ENCODE measurements around the gene KRT13.

Gene KRT13

DNA sequence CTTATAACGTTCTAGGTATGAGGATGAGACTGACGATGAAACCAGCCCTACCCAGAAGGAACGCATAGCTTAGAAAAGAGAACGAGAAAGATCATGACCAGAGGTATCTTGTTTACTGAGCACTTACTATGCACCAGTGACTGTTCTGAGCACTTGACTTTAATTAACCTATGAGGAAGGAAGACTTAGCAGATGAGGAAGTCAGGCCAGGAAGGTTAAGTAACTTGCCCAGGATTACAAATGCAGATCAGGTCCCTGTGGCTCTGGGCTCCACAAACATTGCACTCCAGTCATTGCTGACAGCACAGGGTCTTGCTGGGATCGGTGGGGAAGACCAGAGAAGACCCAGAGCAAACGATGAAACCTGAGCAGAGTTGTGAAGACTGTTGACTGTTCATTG lies 7.1 kb downstream of the KRT13 start:
- no peak for DNase-seq

DNA sequence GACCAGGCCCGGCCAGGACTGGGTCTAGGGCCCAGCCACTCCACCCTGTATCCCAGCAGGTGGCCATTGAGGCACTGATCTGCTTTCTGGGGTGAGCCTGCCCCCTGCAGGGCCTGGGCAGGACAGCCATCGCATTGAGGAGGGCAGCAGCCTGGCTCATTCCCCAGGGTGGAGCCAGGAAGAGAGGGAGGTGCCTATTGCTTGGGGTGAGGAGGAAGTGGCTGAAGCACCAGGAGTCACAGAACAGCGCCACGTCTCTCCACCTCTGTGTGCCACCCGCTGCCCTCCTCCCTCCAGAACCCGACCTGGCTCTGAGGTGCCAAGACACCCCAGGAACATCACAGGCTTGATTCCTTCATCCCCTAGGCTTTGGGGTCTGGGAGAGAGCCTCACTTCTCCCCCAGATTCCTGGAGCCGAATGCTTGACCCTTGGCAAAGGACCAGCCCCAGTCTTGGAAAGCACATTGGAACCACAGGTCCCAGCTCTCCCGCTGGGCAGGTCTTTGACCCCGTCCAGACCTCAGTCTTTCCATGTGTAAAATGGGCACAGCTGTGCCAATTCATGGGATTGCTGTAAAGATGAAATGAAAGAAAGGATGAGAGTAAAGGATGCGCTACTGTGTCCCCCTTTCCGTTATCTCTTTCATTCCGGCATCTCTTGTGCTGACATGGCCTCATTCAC lies 8.5 kb downstream of the KRT13 start:
- DNase-seq, result peak in 8 of 56 donors; percentile 2 to 14 (median 10)

GRCh38 chr17:41494524-41494923 lies 10.9 kb downstream of the KRT13 start:
- DNase-seq, result no peak

DNA sequence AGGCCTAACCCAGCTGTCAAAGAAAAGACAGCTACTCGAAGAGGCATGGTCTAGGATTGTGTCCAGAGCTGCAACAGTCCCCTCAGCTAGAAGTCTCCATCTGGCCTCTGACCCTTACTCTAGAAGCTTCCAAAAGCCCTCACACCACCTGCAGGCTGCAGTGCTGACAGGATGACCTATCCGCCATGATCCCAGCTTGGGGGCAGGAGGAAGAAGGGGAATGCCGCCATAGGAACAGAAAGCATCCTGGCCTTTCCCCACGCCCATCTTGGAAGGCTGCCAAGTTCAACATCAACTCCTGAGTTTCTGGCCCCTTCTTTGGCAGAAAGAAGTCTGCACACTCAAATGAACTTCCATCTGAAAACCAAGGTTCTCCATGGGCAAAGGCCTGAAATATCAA lies 12.6 kb downstream of the KRT13 start:
- peak in 1 of 56 donors; percentile 7 for DNase-seq

GRCh38 chr17:41492351-41492750 lies 13.1 kb downstream of the KRT13 start:
- no peak for DNase-seq

GRCh38 chr17:41491476-41491875 lies 13.9 kb downstream of the KRT13 start:
- no peak for DNase-seq

GRCh38 chr17:41490000-41490990 lies 15.1 kb downstream of the KRT13 start:
- DNase-seq, result no peak

- DNase-seq, result no peak
These were observed 15.9 kb downstream of the KRT13 start, which contains the start of gene KRT36 for GRCh38 chr17:41489531-41489930. TSS of gene KRT36 (minus strand) at chr17:41489910. CDS start at chr17:41489864, 46 bp downstream.

GRCh38 chr17:41486809-41487530 lies 18.4 kb downstream of the KRT13 start:
- DNase-seq, result no peak

DNA sequence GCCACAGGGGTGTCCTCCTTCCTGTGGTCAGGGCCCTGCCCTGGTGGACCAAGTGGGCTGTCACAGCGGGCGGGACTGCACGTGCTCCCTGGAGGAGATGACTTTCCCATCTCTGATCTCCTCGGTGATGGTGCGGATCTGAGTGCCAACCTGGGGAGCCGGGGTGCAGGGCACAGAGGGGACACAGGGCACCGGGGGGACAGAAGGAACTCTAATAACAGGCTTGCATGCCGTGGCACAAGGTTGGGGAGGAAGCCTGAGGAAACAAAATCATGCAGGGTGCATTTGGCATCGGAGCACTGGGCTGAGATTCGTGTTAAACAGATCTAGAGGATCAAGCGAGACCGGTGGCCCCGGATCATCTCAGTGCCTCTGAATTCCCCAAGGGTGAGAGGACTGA lies 19.1 kb downstream of the KRT13 start:
- DNase-seq, result no peak

DNA sequence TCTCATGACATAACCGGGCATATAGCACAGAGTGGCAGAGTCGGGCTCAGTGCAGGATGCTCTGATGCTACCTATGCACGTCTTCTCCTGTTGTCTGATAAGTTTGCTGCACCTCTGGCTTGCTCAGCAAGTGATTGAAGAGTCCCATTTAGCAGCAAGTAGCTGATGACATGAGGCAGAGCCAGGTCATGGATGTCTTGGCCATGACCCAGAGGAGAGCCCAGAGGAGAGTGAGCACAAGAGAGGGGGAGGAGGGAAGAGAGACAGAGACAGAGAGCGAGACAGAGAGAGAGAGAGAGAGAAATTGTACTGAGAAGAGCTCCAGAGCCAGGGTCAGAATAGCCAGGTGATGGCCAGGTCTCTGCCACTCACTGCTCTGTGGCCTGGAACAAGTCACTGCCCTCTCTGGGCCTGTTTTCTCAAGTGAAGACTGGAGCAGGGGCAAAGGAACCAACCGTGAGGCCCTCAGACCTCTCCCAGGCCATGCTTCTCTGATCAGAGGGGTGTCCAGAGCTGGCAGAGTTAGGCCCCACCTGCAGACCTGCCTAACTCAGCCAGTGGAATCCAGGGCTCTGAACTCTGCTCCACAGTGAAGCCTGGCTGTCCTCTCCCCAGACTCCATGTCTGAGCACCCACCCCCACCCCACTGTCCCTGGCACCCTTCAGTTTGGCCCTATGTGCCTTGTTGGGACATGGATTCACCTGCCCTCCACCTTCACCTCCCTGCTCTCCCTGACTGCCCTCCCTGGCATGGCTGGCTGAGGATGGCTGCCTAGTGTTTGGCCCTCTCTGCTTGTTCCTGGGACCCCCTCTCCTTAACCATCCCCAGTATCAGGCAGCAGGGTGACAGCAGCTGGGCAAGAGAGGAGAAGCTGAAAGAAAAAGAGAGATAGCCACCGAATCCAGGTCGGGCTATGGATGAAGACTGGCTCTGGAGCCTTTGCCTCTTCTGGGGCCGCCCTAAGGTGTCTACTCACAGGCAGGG lies 20.2 kb downstream of the KRT13 start:
- DNase-seq, result no peak

- no peak for DNase-seq
These were observed 21.2 kb downstream of the KRT13 start for GRCh38 chr17:41483991-41484826.

GRCh38 chr17:41483531-41483930 lies 21.9 kb downstream of the KRT13 start:
- DNase-seq, result no peak

- no peak for DNase-seq
These were observed 24.4 kb downstream of the KRT13 start, which contains the start of gene KRT35 for GRCh38 chr17:41481036-41481435. TSS of gene KRT35 (minus strand) at chr17:41481151. CDS start at chr17:41481097, 54 bp downstream.

- DNase-seq, result no peak
These were observed 24.8 kb downstream of the KRT13 start for GRCh38 chr17:41480581-41480980.

GRCh38 chr17:41480136-41480535 lies 25.3 kb downstream of the KRT13 start:
- no peak for DNase-seq

DNA sequence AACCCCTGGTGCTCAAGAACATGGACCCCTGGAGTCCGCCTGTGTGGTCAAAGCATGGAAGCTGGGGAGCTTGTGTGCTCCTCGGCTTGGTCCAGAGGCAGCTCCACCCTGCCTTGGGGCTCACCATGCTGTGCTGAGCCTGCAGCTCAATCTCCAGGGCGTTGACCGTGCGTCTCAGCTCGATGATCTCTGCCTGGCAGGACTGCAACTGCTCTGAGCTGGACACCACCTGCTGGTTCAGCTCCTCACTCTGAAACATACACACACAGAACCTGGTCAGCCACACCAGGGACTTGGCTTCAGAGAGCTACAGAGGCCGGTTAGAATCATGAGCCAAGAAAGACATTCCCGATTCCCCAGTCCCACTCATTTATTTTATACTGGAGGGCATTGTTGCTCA lies 27.2 kb downstream of the KRT13 start:
- no peak for DNase-seq

- DNase-seq, result no peak
These were observed 28.3 kb downstream of the KRT13 start for GRCh38 chr17:41476866-41477815.

All from nucleus accumbens (tissue), 56 donors.